Femur (tissue), 1 donor: ENCODE results near the gene BAZ1A.

Source experiments
- DNase-seq: peaks from one replicate; pipeline ENCODE4 v3.0.0-alpha.2; 2017

Gene BAZ1A, protein sequence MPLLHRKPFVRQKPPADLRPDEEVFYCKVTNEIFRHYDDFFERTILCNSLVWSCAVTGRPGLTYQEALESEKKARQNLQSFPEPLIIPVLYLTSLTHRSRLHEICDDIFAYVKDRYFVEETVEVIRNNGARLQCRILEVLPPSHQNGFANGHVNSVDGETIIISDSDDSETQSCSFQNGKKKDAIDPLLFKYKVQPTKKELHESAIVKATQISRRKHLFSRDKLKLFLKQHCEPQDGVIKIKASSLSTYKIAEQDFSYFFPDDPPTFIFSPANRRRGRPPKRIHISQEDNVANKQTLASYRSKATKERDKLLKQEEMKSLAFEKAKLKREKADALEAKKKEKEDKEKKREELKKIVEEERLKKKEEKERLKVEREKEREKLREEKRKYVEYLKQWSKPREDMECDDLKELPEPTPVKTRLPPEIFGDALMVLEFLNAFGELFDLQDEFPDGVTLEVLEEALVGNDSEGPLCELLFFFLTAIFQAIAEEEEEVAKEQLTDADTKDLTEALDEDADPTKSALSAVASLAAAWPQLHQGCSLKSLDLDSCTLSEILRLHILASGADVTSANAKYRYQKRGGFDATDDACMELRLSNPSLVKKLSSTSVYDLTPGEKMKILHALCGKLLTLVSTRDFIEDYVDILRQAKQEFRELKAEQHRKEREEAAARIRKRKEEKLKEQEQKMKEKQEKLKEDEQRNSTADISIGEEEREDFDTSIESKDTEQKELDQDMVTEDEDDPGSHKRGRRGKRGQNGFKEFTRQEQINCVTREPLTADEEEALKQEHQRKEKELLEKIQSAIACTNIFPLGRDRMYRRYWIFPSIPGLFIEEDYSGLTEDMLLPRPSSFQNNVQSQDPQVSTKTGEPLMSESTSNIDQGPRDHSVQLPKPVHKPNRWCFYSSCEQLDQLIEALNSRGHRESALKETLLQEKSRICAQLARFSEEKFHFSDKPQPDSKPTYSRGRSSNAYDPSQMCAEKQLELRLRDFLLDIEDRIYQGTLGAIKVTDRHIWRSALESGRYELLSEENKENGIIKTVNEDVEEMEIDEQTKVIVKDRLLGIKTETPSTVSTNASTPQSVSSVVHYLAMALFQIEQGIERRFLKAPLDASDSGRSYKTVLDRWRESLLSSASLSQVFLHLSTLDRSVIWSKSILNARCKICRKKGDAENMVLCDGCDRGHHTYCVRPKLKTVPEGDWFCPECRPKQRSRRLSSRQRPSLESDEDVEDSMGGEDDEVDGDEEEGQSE (N-terminal part only)

GRCh38 chr14:34875031-34875922 is at the start of gene BAZ1A:
TSS of gene BAZ1A (minus strand) at chr14:34875360. CDS start at chr14:34874604, 756 bp downstream.
- DNase-seq, result peak; percentile 76

DNA sequence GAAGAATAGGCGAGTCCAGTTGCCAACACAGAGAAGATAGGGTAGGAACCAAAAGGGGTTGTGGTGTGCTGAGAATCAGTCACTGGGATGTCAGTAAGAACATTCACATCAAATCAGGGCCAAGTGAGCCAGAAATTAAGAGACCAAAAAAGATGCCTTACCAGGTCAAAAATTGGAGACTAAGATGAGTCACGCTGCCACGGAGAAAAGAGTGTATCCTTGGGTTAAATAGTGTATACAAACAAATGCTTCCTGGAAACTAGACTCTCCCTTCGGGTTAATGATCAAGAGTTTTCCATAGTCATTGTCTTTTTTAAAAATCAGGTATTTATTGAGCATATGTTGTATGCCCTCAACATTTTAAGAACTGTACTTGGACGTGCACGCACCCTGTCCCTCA is 45.2 kb upstream of the BAZ1A start:
- no peak for DNase-seq

- no peak for DNase-seq
Measured at GRCh38 chr14:34913619-34914018, 38.5 kb upstream of the BAZ1A start.

- no peak for DNase-seq
Measured at GRCh38 chr14:34912966-34913365, 37.8 kb upstream of the BAZ1A start.

- no peak for DNase-seq
Measured at GRCh38 chr14:34912182-34912581, 37.0 kb upstream of the BAZ1A start.

- DNase-seq, result no peak
Measured at GRCh38 chr14:34911209-34912150, 36.3 kb upstream of the BAZ1A start.

GRCh38 chr14:34906287-34906686 is 31.1 kb upstream of the BAZ1A start:
- DNase-seq, result no peak

DNA sequence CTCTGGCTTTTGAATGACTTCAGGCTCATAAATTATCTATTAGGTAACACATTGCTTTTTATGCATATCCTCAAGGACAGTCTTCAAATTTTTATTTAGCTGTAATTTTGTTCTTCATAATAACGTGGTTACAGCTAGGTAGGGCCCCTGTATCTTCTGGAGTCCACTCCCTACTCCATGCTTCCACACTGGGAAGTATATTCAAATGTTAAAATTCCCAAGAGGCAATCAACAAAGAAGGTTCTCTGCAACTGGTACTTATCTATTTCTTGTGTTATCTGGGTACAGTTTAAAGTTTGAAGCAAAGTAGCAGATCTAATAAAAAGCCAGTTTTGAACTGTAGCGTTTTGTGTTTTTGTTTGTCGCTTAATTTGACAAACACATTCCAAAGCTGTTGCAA is 20.1 kb upstream of the BAZ1A start:
- no peak for DNase-seq

- DNase-seq, result no peak
Measured at GRCh38 chr14:34890937-34891336, 15.8 kb upstream of the BAZ1A start.

DNA sequence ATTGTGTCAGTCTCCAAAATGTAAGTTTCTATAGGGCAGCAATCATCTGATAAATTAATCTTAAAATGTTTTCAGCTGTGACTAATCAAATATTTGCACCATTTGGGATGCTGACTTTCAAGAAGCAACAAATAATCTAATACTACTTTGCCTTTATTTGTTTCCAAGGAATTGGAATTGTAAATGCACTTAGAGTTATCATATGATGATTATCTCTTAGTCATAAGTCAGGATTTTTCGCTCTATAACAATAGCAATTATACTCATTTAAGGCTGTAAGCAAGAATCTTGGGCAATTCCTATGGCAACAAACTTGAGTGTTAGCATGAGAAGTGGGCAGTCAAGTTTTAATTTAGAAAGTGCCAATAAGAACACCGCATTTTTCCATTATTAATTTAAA is 13.0 kb upstream of the BAZ1A start:
- no peak for DNase-seq

GRCh38 chr14:34883954-34884353 is 8.8 kb upstream of the BAZ1A start:
- no peak for DNase-seq

DNA sequence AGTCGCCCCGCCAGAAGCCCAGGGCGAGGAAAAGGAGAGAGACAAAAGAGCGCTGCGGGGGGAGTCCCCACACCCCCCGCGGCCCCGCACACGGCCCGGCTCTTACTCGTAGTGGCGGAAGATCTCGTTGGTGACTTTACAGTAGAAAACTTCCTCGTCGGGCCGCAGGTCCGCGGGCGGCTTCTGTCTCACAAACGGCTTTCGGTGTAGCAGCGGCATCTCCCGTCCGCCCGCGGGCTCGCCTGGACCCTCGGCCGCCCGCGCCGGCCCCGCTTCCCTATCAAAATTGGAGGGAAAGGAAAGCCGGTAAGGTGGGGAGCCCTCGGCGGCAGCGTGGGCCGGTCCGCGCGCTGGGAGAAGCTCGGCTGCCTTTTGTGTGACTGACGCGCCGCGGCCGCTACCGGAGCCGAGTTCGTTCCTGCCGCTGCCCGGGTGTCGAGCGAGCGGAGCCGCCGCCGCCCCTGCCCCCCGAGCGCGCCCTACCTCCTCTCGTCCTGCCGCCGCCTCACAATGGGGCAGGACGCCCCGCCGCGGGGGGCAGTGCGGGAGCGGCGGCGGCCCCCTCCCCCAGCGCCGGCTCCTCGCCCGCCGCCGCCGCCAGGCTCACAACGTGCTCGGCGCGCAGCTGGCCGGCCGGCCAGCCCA is 652 bp downstream of the BAZ1A start:
- DNase-seq, result peak; percentile 66

DNA sequence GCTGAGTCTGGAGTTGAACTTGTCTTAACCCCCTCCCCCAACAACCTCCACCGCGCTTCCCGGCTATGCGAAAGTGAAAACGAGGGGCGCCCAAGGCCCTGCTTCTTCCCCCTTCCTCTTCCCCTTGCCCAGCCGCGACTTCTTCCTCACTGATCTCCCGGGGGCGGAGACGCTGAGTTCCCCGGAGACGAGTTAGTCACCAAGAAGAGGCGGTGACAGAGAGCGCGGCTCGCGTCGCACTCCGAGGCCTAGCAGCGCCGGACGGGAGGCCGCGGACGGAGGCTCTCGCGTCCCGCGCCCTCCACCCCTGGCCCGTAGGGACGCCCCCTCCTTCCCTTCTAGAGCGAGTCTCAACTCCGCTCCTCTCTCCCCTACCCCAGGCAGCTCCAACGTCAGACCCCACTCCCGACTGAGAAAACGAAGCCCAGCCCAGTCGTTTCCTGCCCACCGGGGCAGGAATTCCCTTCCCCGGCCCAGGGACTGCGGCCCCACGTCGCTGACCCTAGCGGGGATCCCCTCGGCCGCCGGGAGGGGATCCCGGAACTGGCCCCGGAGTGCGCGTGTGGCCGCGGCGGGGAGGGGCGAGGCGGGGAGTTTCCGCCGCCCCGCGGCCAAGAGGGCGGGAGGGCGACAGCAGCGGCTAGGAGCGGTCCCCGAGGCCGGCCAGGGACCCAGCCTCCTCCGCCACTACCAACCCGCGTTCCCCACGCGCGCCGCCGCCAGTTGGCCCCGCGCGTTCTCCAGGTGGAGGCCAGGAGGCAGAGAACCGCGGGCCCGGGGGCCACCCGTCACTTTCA is 1.4 kb downstream of the BAZ1A start:
- peak; percentile 90 for DNase-seq

DNA sequence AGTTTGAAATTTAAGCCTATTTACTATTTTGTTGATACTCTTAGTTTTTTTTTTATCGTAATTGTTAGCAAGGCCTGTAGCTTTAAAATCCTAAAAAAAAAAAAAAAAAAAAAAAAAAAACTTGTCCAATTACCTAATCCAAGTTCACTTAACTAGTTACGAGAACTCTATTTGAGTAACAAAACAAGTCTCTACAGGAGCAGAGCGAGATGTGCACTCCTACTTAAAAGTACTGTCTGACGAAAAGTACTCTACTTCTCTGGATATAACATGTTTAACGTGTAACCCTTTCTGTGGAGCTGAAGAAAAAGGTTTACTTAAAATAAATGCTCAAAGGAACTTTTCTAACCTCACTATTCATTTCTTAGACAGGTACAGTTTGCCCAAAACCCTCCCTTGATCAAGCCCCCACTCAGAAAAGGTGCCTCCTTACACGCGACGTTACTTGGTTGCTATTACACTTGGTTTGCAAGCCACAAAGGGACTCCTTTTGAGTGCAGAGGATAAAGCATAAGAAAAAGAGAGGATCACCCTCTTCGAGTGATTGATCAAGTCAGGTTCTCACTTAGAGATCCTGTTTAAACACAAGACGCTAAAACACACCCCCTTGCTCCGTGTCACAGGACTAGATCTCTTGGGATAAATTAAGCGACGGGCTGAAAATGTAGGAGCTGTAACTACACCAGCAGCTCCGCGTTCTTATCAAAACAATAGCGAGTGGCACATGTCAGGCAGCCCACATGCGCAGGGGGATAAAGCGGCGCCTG is 2.2 kb downstream of the BAZ1A start:
- no peak for DNase-seq

DNA sequence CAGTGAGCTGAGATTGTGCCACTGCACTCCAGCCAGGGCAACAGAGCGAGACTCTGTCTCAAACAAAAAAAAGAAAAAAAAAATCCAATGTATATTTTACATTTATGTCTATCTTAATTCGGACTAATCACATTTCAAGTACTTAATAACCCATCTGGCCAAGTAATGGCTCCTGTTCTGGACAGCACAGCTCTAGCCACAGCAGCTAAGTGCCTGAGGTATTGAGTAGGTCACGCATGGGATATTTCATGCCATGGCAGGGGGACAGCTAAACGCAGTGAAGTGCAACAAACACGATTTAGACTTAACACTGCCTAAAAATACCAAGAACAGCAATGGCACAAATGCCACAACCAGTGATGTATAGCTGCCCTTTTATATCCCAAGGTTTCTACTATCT is 8.0 kb downstream of the BAZ1A start:
- no peak for DNase-seq

DNA sequence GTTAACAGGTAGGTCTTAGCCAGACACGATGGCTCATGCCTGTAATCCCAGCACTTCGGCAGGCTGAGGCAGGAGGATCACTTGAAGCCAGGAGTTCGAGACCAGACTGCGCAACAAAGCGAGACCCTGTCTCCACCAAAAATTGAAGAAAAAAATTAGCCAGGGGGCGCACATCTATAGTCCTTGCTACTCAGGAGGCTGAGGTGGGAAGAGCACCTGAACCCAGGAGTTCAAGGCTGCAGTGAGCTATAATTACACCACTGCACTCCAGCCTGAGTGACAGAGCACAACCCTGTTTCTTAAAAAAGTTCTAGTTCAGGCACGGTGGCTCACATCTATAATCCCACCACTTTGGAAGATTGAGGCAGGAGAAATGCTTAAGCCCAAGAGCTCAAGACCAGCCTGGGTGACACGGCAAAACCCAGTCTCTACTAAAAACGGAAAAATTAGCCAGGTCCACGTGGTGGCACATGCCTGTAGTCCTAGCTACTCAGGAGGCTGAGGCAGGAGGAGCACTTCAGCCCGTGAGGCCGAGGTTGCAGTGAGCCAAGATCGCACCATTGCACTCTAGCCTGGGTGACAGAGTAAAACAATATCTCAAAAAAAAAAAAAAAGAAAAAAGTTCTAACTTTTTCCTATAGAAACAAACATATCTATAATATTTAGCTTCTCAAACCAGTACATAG is 9.1 kb downstream of the BAZ1A start:
- no peak for DNase-seq

GRCh38 chr14:34863844-34864243 is 11.3 kb downstream of the BAZ1A start:
- no peak for DNase-seq

GRCh38 chr14:34858765-34859164 is 16.4 kb downstream of the BAZ1A start:
- DNase-seq, result no peak
